Measurements from ENCODE around the gene PTK6.

The PTK6 gene

DNA sequence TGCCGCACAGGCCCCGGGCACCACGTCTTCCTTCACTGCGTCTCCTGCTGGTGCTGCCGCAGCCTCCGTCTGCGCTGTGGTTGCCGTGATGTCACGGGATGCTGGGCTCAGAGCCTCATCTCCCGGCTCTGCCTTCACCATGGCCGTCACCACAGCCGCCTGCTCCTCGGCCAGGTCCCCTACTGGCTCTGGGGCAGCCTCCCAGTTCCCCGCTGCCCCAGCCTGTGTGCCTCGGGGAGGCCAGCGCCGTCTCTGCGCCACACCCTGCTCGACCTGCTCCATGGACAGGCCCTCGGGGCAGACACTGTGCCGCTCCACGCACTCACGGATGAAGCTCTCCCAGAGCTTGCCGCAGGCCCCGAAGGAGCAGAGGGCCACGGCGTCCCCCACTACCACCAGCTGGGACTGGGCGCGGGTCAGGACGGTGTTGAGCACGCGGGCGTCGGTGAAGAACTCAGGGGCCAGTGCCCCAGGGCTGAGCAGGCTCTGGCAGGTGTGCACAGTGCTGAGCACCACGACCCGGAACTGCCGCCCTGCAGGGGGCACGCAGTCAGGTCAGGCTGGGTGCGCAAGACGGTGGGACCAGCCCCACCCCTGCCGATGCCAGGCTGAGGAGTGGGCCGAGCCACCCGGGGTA, 28.6 kb upstream of the PTK6 start:
- H3K4me3 ChIP-seq (ENCODE audit: control insufficient read depth, low read depth, low read length) = no peak overlapping the region
- DNase-seq (ENCODE audit: low read depth) = no peak
- no peak for TF ChIP-seq CTCF (IDR thresholded peaks at IDR 0.05; ENCODE audit: control insufficient read depth, insufficient read depth, low read depth, low read length, missing control alignments)

- no peak for DNase-seq (ENCODE audit: low read depth)
- no peak for TF ChIP-seq CTCF (IDR thresholded peaks at IDR 0.05; ENCODE audit: control insufficient read depth, insufficient read depth, low read depth, low read length, missing control alignments)
Measured at GRCh38 chr20:63565021-63565698, 28.0 kb upstream of the PTK6 start.

DNA sequence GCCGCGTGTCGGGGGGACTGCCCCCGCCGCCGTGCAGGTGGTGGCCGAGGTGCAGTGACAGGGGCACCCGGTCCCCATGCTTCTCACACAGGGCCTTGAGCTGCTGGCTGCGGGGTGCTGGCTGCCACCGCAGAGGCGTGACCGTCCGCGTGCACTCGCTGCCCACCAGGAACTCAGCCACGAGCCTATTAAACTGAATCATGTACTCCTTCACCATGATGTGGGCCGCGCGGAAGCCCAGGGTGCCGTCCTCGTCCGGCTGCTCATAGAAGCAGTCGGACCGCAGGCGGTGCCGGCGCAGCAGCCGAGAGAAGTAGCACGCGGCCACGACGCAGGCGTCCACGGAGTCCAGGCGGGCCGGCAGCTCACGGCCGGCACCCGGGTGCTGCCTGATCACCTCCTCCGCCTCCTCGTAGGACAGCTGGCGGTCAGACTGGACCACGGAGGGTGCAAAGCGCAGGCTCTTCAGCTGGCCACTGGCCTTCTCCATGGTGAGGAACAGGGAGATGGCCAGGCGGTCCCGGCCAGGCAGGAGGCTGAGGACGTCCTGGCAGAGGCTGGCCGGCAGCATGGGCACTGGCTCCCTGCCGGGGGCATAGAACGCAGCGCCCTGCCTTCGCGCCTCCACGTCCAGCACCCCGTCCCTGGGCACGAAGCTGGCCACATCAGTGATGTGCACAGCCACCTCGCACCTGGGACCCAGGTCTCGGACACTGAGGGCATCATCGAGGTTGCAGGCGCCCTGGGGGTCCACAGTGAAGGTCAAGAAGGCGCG, 27.0 kb upstream of the PTK6 start:
- H3K4me3 ChIP-seq (ENCODE audit: control insufficient read depth, low read depth, low read length) = no peak overlapping the region

More at GRCh38 chr20:63565021-63565698, 28.0 kb upstream of the PTK6 start:
- no peak overlapping the region for H3K4me3 ChIP-seq (ENCODE audit: control insufficient read depth, low read depth, low read length)

GRCh38 chr20:63563225-63563935, 26.2 kb upstream of the PTK6 start:
- DNase-seq (ENCODE audit: low read depth) = no peak
- TF ChIP-seq CTCF (IDR thresholded peaks at IDR 0.05; ENCODE audit: control insufficient read depth, insufficient read depth, low read depth, low read length, missing control alignments) = no peak
- H3K4me3 ChIP-seq (ENCODE audit: control insufficient read depth, low read depth, low read length) = no peak overlapping the region

More for the DNA sequence above, 27.0 kb upstream of the PTK6 start:
- no peak for DNase-seq (ENCODE audit: low read depth)
- TF ChIP-seq CTCF (IDR thresholded peaks at IDR 0.05; ENCODE audit: control insufficient read depth, insufficient read depth, low read depth, low read length, missing control alignments) = no peak

DNA sequence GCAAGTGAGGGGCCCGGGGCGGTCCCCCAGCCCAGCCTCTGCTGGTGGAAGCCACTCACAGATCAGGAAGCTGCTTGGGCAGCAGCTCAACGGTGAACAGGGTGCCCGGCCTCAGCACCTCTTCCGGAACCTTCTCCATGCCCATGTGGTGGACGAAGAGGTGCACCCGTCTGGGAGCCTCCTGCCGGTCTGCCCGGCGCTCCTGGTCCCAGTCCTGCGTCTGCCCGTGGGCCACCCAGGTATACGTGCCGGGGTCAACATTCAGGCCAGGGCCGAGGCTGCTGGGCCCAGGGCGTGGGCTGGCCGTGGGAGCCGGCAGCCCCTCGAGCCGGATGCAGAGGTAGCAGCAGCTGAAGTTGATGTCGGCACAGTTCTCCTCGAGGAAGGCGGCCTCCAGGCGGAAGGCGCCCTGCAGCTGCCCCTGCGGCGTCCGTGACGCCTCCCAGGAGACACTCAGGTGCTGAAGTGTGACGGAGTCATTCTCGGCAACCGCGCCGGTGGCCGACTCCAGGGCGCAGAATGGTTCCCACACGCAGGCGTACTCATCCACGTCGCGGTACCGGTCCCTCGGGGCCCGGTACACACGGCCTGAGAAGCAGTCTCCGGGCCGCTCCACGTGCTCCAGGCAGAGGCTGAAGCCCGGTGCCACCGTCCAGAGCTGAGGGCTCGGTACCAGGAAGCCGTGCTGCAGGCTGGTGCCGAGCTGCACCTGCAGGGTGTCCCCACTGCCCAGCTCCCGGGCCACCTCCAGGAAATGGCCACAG, 25.5 kb upstream of the PTK6 start:
- no peak for TF ChIP-seq CTCF (IDR thresholded peaks at IDR 0.05; ENCODE audit: control insufficient read depth, insufficient read depth, low read depth, low read length, missing control alignments)
- H3K4me3 ChIP-seq (ENCODE audit: control insufficient read depth, low read depth, low read length) = no peak overlapping the region
- DNase-seq (ENCODE audit: low read depth) = no peak
